GM19463 (cell line): ENCODE measurements around the gene ATP5F1E.

Experiments
- ATAC-seq: cut with Tn5 transposase; IDR thresholded peaks from one replicate; pipeline ENCODE4 v1.9.1; 2021; ENCODE audit warnings: mild to moderate bottlenecking, moderate library complexity; ENCODE audit not compliant: unreplicated experiment

ATP5F1E gene

GRCh38 chr20:59006864-59007664 is 25.1 kb downstream of the ATP5F1E start, which contains the start of gene CTSZ:
CTSZ (minus strand) TSS chr20:59007254; CDS start chr20:59007128, 126 bp downstream.
- peak; percentile 23 for ATAC-seq

- ATAC-seq: no peak
These were observed 25.8 kb downstream of the ATP5F1E start for GRCh38 chr20:59006167-59006863.

GRCh38 chr20:59005523-59006166 is 26.5 kb downstream of the ATP5F1E start:
- ATAC-seq: no peak

GRCh38 chr20:59004763-59005522 is 27.2 kb downstream of the ATP5F1E start:
- peak; percentile 67 for ATAC-seq

GRCh38 chr20:59004493-59004762 is 27.7 kb downstream of the ATP5F1E start:
- no peak for ATAC-seq

GRCh38 chr20:59003836-59004492 is 28.2 kb downstream of the ATP5F1E start:
- no peak for ATAC-seq

GRCh38 chr20:59002874-59003399 is 29.2 kb downstream of the ATP5F1E start:
- ATAC-seq: no peak

- ATAC-seq: no peak
These were observed 29.7 kb downstream of the ATP5F1E start for GRCh38 chr20:59002388-59002787.

- ATAC-seq: no peak
These were observed 30.5 kb downstream of the ATP5F1E start for GRCh38 chr20:59001449-59002171.

- ATAC-seq: no peak
These were observed 31.1 kb downstream of the ATP5F1E start for GRCh38 chr20:59001068-59001448.

- no peak for ATAC-seq
These were observed 31.8 kb downstream of the ATP5F1E start for GRCh38 chr20:59000326-59000725.

- ATAC-seq: no peak
These were observed 33.5 kb downstream of the ATP5F1E start for GRCh38 chr20:58998656-58999055.

- ATAC-seq: no peak
These were observed 34.9 kb downstream of the ATP5F1E start for GRCh38 chr20:58997141-58997770.

- no peak for ATAC-seq
These were observed 35.9 kb downstream of the ATP5F1E start for GRCh38 chr20:58996226-58996611.

- no peak for ATAC-seq
These were observed 36.5 kb downstream of the ATP5F1E start for GRCh38 chr20:58995461-58996225.

- no peak for ATAC-seq
These were observed 37.6 kb downstream of the ATP5F1E start for GRCh38 chr20:58994390-58995159.

- ATAC-seq: no peak
These were observed 38.5 kb downstream of the ATP5F1E start for GRCh38 chr20:58993332-58994248.
